OCI-LY1 (cell line): ENCODE data around the gene KLF15.

Experiments
- H2AFZ ChIP-seq: fragments of 200-600 bp; sonication (generic), shearing (Covaris generic); 2 replicates; pipeline ENCODE4 v1.6.0; 2014; ENCODE audit warnings: antibody characterized with exemption, mild to moderate bottlenecking, low read length
- H3F3A ChIP-seq: fragments of 200-600 bp; sonication (generic), shearing (Covaris generic); 2 replicates; pipeline ENCODE4 v1.6.0; 2014; ENCODE audit warnings: mild to moderate bottlenecking, antibody characterized with exemption, low read length, moderate library complexity; ENCODE audit not compliant: insufficient read depth
- H3K27ac ChIP-seq: fragments of 200-600 bp; sonication (generic); 2 replicates; pipeline ENCODE4 v1.5.1; 2014; ENCODE audit warnings: low read length, mixed run types, mild to moderate bottlenecking, low read depth; ENCODE audit not compliant: poor library complexity, severe bottlenecking
- H3K27me3 ChIP-seq: fragments of 200-600 bp; sonication (generic); 2 replicates; pipeline ENCODE4 v1.6.0; 2014; ENCODE audit warnings: antibody characterized with exemption, mild to moderate bottlenecking, low read length, moderate library complexity; ENCODE audit not compliant: insufficient read depth
- H3K36me3 ChIP-seq: fragments of 200-600 bp; sonication (generic); 2 replicates; pipeline ENCODE4 v1.6.1; 2014; ENCODE audit warnings: mild to moderate bottlenecking, antibody characterized with exemption, low read length, moderate library complexity, mixed read lengths; ENCODE audit not compliant: insufficient read depth
- H3K4me1 ChIP-seq: fragments of 200-600 bp; sonication (generic); 2 replicates; pipeline ENCODE4 v1.5.1; 2014; ENCODE audit warnings: mild to moderate bottlenecking, low read length, moderate library complexity; ENCODE audit not compliant: insufficient read depth, severe bottlenecking
- H3K4me2 ChIP-seq: fragments of 200-600 bp; sonication (generic), shearing (Covaris generic); 2 replicates; pipeline ENCODE4 v1.6.1; 2014; ENCODE audit warnings: low read length
- H3K4me3 ChIP-seq: fragments of 200-600 bp; sonication (generic); 2 replicates; pipeline ENCODE4 v1.5.1; 2014; ENCODE audit warnings: low read length, low read depth, mild to moderate bottlenecking, mixed read lengths; ENCODE audit not compliant: poor library complexity, severe bottlenecking
- H3K79me2 ChIP-seq: fragments of 200-600 bp; shearing (Covaris generic); 2 replicates; pipeline ENCODE4 v1.6.1; 2016; ENCODE audit warnings: mixed run types, low read length, mixed read lengths; ENCODE audit not compliant: insufficient read depth
- H3K9ac ChIP-seq: fragments of 200-600 bp; sonication (generic), shearing (Covaris generic); 2 replicates; pipeline ENCODE4 v1.6.1; 2014; ENCODE audit warnings: mild to moderate bottlenecking, low read length, mixed read lengths
- H3K9me2 ChIP-seq: fragments of 200-600 bp; sonication (generic), shearing (Covaris generic); 2 replicates; pipeline ENCODE4 v1.6.1; 2014; ENCODE audit warnings: low read depth, mild to moderate bottlenecking, low read length, mixed read lengths
- H3K9me3 ChIP-seq: fragments of 200-600 bp; shearing (Covaris generic); 2 replicates; pipeline ENCODE4 v1.6.1; 2014; ENCODE audit warnings: low read length, mixed read lengths
- H4K20me1 ChIP-seq: fragments of 200-600 bp; sonication (generic), shearing (Covaris generic); 2 replicates; pipeline ENCODE4 v1.6.0; 2016; ENCODE audit warnings: mild to moderate bottlenecking, low read length; ENCODE audit not compliant: insufficient read depth
- CTCF ChIP-seq: fragments of 200-600 bp; sonication (generic), shearing (Covaris generic); IDR thresholded peaks from 2 replicates; pipeline ENCODE4 v1.5.1; 2017; ENCODE audit warnings: mild to moderate bottlenecking, antibody characterized with exemption, low read length, moderate library complexity, mixed read lengths
- EZH2 ChIP-seq: fragments of 200-600 bp; sonication (generic), shearing (Covaris generic); IDR thresholded peaks from 2 replicates; pipeline ENCODE4 v1.8.0; 2017; ENCODE audit warnings: borderline replicate concordance, mixed run types, mild to moderate bottlenecking, antibody characterized with exemption, low read length, moderate library complexity, mixed read lengths

The KLF15 gene

GRCh38 chr3:126391631-126392030 lies 34.4 kb upstream of the KLF15 start:
- Histone ChIP-seq H2AFZ (no peak overlapping the region), H3K27me3 (no peaks in the 10 kb centered on the region), H4K20me1 (no peaks in the 10 kb centered on the region), H3K4me2 (no peak overlapping the region), H3K9me2 (no peaks in the 10 kb centered on the region), H3K4me3 (no peak overlapping the region), H3K79me2 (no peaks in the 10 kb centered on the region), H3K36me3 (no peaks in the 10 kb centered on the region), H3K9ac (no peak overlapping the region), H3K4me1 (no peaks in the 10 kb centered on the region), H3F3A (no peaks in the 10 kb centered on the region), H3K27ac (no peak overlapping the region), H3K9me3 (no peaks in the 10 kb centered on the region)
- TF ChIP-seq CTCF = no peak
- TF ChIP-seq EZH2 = no peak

DNA sequence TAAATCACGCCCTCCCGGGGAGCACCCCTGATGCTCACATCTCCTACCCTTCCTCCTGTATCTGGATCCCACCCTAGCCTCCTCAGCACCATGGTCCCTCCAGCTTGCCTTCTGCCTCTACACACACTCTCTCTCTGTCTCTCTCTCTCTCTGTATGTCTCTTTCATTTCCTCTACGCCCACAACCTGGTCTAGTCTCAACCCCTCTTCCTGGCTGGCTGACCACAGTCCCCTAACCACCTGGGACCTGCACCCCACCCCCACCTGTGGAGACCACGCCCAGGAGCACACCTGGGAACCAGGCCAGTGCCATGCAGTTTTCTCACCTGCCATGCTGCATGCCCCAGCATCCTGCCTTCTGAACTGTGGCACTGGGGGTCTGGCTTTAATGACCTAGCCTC lies 33.5 kb upstream of the KLF15 start:
- H3K4me3 ChIP-seq = no peak overlapping the region
- H3F3A ChIP-seq = no peaks in the 10 kb centered on the region
- H3K4me2 ChIP-seq = no peak overlapping the region
- H3K36me3 ChIP-seq = no peaks in the 10 kb centered on the region
- no peak overlapping the region for H3K27ac ChIP-seq
- H3K9me3 ChIP-seq = no peaks in the 10 kb centered on the region
- H3K79me2 ChIP-seq = no peaks in the 10 kb centered on the region
- no peaks in the 10 kb centered on the region for H4K20me1 ChIP-seq
- no peak overlapping the region for H2AFZ ChIP-seq
- no peaks in the 10 kb centered on the region for H3K9me2 ChIP-seq
- no peak for TF ChIP-seq EZH2
- no peak for TF ChIP-seq CTCF
- no peak overlapping the region for H3K9ac ChIP-seq
- no peaks in the 10 kb centered on the region for H3K27me3 ChIP-seq
- no peaks in the 10 kb centered on the region for H3K4me1 ChIP-seq

- H3K9ac ChIP-seq = no peak overlapping the region
- H3F3A ChIP-seq = no peaks in the 10 kb centered on the region
- no peak overlapping the region for H3K4me3 ChIP-seq
- H3K9me2 ChIP-seq = no peaks in the 10 kb centered on the region
- TF ChIP-seq EZH2 = no peak
- no peak for TF ChIP-seq CTCF
- no peaks in the 10 kb centered on the region for H3K36me3 ChIP-seq
- no peaks in the 10 kb centered on the region for H4K20me1 ChIP-seq
- no peaks in the 10 kb centered on the region for H3K27me3 ChIP-seq
- no peaks in the 10 kb centered on the region for H3K4me1 ChIP-seq
- no peak overlapping the region for H3K27ac ChIP-seq
- H2AFZ ChIP-seq = no peak overlapping the region
- H3K4me2 ChIP-seq = no peak overlapping the region
- no peaks in the 10 kb centered on the region for H3K9me3 ChIP-seq
- H3K79me2 ChIP-seq = no peaks in the 10 kb centered on the region
Observed at GRCh38 chr3:126390201-126390600, 33.0 kb upstream of the KLF15 start.

DNA sequence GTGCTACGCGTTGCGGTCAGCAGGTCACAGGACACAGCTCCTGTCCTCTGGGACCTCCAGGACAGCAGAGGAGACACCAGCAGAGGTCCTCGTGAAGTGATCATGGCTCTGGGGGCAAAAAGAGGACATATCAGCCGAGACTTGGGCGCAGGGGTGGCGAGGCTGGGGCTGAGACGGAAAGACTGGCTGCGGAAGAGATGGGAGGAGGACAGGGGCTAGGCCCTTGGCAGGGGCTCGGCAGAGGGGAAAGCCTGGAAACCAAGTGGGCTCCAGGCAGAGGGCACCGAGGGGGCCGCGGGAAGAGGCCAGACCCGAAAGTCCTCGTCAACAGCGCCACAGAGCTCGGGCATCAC lies 32.6 kb upstream of the KLF15 start:
- Histone ChIP-seq H3K9me2 (no peaks in the 10 kb centered on the region), H4K20me1 (no peaks in the 10 kb centered on the region), H3K36me3 (no peaks in the 10 kb centered on the region), H3K4me3 (no peak overlapping the region), H3K27ac (no peak overlapping the region), H2AFZ (no peak overlapping the region), H3K79me2 (no peaks in the 10 kb centered on the region), H3K9me3 (no peaks in the 10 kb centered on the region), H3K4me2 (no peak overlapping the region), H3F3A (no peaks in the 10 kb centered on the region), H3K4me1 (no peaks in the 10 kb centered on the region), H3K27me3 (no peaks in the 10 kb centered on the region), H3K9ac (no peak overlapping the region)
- TF ChIP-seq CTCF = no peak
- TF ChIP-seq EZH2 = no peak
